CD4-positive, alpha-beta T cell treated with Interleukin-4 for 4 hours (primary cell): ENCODE data around the gene CEP128.
A peak's percentile ranks its signal among the peaks of the same experiment; 100 is the strongest.

Source experiments
- DNase-seq: peaks from one replicate; pipeline ENCODE4 v3.0.0-alpha.2; 2020

Gene CEP128

GRCh38 chr14:80872645-80873044, 68.9 kb downstream of the CEP128 start:
- DNase-seq: no peak

- no peak for DNase-seq
Measured at GRCh38 chr14:80868260-80868659, 73.3 kb downstream of the CEP128 start.

- no peak for DNase-seq
Measured at GRCh38 chr14:80867798-80868197, 73.7 kb downstream of the CEP128 start.

- DNase-seq: no peak
Measured at GRCh38 chr14:80867091-80867490, 74.4 kb downstream of the CEP128 start.

GRCh38 chr14:80865565-80865964, 76.0 kb downstream of the CEP128 start:
- no peak for DNase-seq

GRCh38 chr14:80862983-80863382, 78.6 kb downstream of the CEP128 start:
- DNase-seq: no peak

GRCh38 chr14:80862541-80862940, 79.0 kb downstream of the CEP128 start:
- no peak for DNase-seq

GRCh38 chr14:80850197-80850814, 91.2 kb downstream of the CEP128 start:
- DNase-seq: peak; percentile 29

GRCh38 chr14:80847070-80847469, 94.5 kb downstream of the CEP128 start:
- no peak for DNase-seq

- no peak for DNase-seq
Measured at GRCh38 chr14:80845856-80846255, 95.7 kb downstream of the CEP128 start.

- no peak for DNase-seq
Measured at GRCh38 chr14:80844872-80845271, 96.7 kb downstream of the CEP128 start.

GRCh38 chr14:80839743-80840142, 101.8 kb downstream of the CEP128 start:
- DNase-seq: no peak

- no peak for DNase-seq
Measured at GRCh38 chr14:80809663-80810062, 131.9 kb downstream of the CEP128 start.

GRCh38 chr14:80805136-80805535, 136.4 kb downstream of the CEP128 start:
- no peak for DNase-seq

- no peak for DNase-seq
Measured at GRCh38 chr14:80798878-80799277, 142.7 kb downstream of the CEP128 start.

- no peak for DNase-seq
Measured at GRCh38 chr14:80798211-80798610, 143.3 kb downstream of the CEP128 start.

GRCh38 chr14:80792771-80793170, 148.8 kb downstream of the CEP128 start:
- no peak for DNase-seq

- DNase-seq: no peak
Measured at GRCh38 chr14:80787876-80788275, 153.7 kb downstream of the CEP128 start.

GRCh38 chr14:80784820-80785219, 156.7 kb downstream of the CEP128 start:
- DNase-seq: no peak

GRCh38 chr14:80781972-80782367, 159.6 kb downstream of the CEP128 start:
- DNase-seq: no peak

- DNase-seq: no peak
Measured at GRCh38 chr14:80780500-80780899, 161.0 kb downstream of the CEP128 start.

- no peak for DNase-seq
Measured at GRCh38 chr14:80776657-80777056, 164.9 kb downstream of the CEP128 start.

GRCh38 chr14:80776186-80776585, 165.4 kb downstream of the CEP128 start:
- DNase-seq: no peak

- DNase-seq: no peak
Measured at GRCh38 chr14:80772504-80772903, 169.0 kb downstream of the CEP128 start.

- DNase-seq: no peak
Measured at GRCh38 chr14:80771201-80771600, 170.3 kb downstream of the CEP128 start.
